ENCODE data around the gene HS1BP3. TPM values are rescaled to one million over a fixed set of nuclear protein-coding genes. Genes with fewer than 3 reads are reported as not detected.

The HS1BP3 gene
- total and polyA plus RNA-seq, 8 donors = 12.5 to 39.7 (median 13.4) TPM

GRCh38 chr2:20588918-20589871 lies 61.7 kb downstream of the HS1BP3 start:
- intact Hi-C loops (cut with DNase I) = no loop called here
- Histone ChIP-seq H3K4me1 (peaks cover 28 to 33% of the 10 kb centered on the region in 2 donors), H3K27me3 (no peaks in the 10 kb centered on the region), H3K9me3 (no peaks in the 10 kb centered on the region), H3K4me3 (no peak overlapping the region), H3K27ac (no peak overlapping the region), H3K36me3 (no peaks in the 10 kb centered on the region)
- ATAC-seq (no peak), DNase-seq (peak in 2 of 4 donors; percentile 28 to 48)
- TF ChIP-seq, protein P1, sequence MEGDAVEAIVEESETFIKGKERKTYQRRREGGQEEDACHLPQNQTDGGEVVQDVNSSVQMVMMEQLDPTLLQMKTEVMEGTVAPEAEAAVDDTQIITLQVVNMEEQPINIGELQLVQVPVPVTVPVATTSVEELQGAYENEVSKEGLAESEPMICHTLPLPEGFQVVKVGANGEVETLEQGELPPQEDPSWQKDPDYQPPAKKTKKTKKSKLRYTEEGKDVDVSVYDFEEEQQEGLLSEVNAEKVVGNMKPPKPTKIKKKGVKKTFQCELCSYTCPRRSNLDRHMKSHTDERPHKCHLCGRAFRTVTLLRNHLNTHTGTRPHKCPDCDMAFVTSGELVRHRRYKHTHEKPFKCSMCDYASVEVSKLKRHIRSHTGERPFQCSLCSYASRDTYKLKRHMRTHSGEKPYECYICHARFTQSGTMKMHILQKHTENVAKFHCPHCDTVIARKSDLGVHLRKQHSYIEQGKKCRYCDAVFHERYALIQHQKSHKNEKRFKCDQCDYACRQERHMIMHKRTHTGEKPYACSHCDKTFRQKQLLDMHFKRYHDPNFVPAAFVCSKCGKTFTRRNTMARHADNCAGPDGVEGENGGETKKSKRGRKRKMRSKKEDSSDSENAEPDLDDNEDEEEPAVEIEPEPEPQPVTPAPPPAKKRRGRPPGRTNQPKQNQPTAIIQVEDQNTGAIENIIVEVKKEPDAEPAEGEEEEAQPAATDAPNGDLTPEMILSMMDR (IDR thresholded peaks at IDR 0.05) = no peak

DNA sequence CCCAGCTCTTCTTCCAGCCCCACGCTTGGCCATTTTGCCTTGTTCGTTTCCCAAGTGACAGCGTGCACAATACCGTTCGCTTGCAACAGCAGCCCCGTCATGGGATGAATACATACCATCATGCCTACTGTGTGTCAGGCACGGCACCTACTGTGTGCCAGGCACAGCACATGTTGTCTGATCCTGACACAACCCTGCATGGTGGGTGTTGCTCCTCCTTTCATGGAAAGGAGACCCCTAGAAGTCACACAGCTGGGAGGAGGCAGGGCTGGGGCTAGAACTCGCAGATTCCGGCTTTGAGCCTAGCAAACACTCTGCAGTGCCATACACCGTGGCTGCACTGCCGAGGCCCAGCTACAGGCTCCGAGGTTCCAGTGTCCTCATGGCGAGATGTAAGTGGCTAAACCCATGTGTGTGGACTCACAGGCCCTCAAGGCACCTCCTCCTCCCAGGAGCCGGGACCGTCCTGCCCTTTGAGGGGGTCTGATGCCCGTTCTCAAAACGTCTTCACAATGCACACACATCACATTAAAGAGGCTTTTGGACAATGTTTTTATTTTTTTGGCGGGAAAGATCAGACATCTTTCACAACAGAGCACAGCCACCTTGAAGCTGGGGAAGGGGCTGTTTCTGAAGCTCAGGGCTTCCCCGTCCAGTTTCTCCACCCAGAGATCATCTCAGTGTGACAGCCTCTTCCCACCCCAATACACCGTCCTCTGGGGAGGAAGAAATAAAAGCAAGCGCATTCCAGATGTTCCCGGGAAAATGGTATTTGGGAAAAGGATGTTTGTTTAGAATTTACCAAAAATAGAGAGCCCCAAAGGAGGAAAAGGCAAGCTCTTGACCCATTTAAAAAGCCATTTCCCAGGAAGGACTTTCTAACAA lies 64.9 kb downstream of the HS1BP3 start:
- ATAC-seq (no peak), DNase-seq (peak in 2 of 4 donors; percentile 31 to 57)
- H3K36me3 ChIP-seq = no peaks in the 10 kb centered on the region
- H3K4me1 ChIP-seq = peaks cover 9 to 18% of the 10 kb centered on the region in 2 donors
- intact Hi-C loops (cut with DNase I) = no loop called here
- H3K27me3 ChIP-seq = no peaks in the 10 kb centered on the region
- peaks cover 0 to 7% of the 10 kb centered on the region in 2 donors for H3K9me3 ChIP-seq
- H3K27ac ChIP-seq = no peak overlapping the region
- H3K4me3 ChIP-seq = no peak overlapping the region
- TF ChIP-seq, protein P1 (IDR thresholded peaks at IDR 0.05) = no peak

DNA sequence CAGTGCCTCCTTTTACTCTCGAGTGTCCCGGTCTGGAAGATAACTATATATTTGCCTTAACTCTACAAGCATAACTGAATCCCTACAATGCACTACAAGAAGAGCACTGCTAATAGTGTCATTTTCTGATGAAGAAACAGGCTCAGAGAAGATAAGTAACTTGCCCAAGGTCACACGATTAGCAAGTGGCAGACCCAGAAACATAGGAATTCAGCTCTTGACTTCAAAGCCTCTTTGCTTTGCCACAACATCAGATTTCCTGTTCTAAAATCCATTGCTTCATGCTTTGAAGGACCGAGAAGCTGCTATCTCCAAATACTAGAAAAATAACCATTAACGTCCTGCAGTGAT lies 65.6 kb downstream of the HS1BP3 start:
- TF ChIP-seq, protein P1 (IDR thresholded peaks at IDR 0.05) = no peak
- ATAC-seq = no peak
- no peak for DNase-seq
- Histone ChIP-seq H3K4me1 (peaks cover 8 to 18% of the 10 kb centered on the region in 2 donors), H3K4me3 (no peak overlapping the region), H3K27me3 (no peaks in the 10 kb centered on the region), H3K36me3 (no peaks in the 10 kb centered on the region), H3K9me3 (peaks cover 0 to 7% of the 10 kb centered on the region in 2 donors), H3K27ac (no peak overlapping the region)
- intact Hi-C loops (cut with DNase I) = no loop called here

GRCh38 chr2:20584399-20585358 lies 66.2 kb downstream of the HS1BP3 start:
- intact Hi-C loops (cut with DNase I) = no loop called here
- DNase-seq = peak in 3 of 4 donors; percentile 42 to 71 (median 45)

More at GRCh38 chr2:20584399-20585358, 66.2 kb downstream of the HS1BP3 start:
- H3K27ac ChIP-seq = no peak overlapping the region
- TF ChIP-seq, protein P1 (IDR thresholded peaks at IDR 0.05) = no peak
- H3K4me1 ChIP-seq = peaks cover 12 to 20% of the 10 kb centered on the region in 2 donors
- H3K4me3 ChIP-seq = no peak overlapping the region
- no peaks in the 10 kb centered on the region for H3K36me3 ChIP-seq
- peak; percentile 77 for ATAC-seq
- H3K9me3 ChIP-seq = peaks cover 0 to 7% of the 10 kb centered on the region in 2 donors
- H3K27me3 ChIP-seq = no peaks in the 10 kb centered on the region

Measured in left lung (tissue), 10 donors.